Measurements from ENCODE around the gene FGF13.

FGF13 gene

GRCh38 chrX:138683600-138683999 lies 27.9 kb downstream of the FGF13 start:
- no peak for DNase-seq
- intact Hi-C loops (cut with DNase I), result no loop called here

- intact Hi-C loops (cut with DNase I), result no loop called here
- no peak for DNase-seq
These were observed 41.8 kb downstream of the FGF13 start for GRCh38 chrX:138669693-138670092.

- no peak for DNase-seq
- intact Hi-C loops (cut with DNase I), result no loop called here
These were observed 47.1 kb downstream of the FGF13 start for GRCh38 chrX:138664466-138664865.

- intact Hi-C loops (cut with DNase I), result no loop called here
- no peak for DNase-seq
These were observed 47.5 kb downstream of the FGF13 start for GRCh38 chrX:138664016-138664415.

- intact Hi-C loops (cut with DNase I), result no loop called here
- no peak for DNase-seq
These were observed 60.0 kb downstream of the FGF13 start for GRCh38 chrX:138651494-138651893.

- intact Hi-C loops (cut with DNase I), result no loop called here
- peak in 7 of 42 donors; percentile 0 to 17 (median 10) for DNase-seq
These were observed 62.9 kb downstream of the FGF13 start for GRCh38 chrX:138648568-138648967.

- intact Hi-C loops (cut with DNase I), result no loop called here
- peak in 1 of 42 donors; percentile 4 for DNase-seq
These were observed 72.5 kb downstream of the FGF13 start for GRCh38 chrX:138638996-138639395.

Measured in head of caudate nucleus (tissue), 42 donors.